HEK293T (cell line): Measurements from ENCODE around the gene C2CD2.

Experiments
- ARNT ChIP-seq: fragments of 450-650 bp; IDR thresholded peaks from 2 replicates; pipeline ENCODE4 v1.6.1; 2017; ENCODE audit warnings: mild to moderate bottlenecking
- BHLHE40 ChIP-seq: fragments of 450-650 bp; IDR thresholded peaks from 2 replicates; pipeline ENCODE4 v1.6.1; 2016; ENCODE audit warnings: mild to moderate bottlenecking, moderate library complexity, borderline replicate concordance
- ELF4 ChIP-seq: fragments of 450-650 bp; IDR thresholded peaks from 2 replicates; pipeline ENCODE4 v1.6.1; 2017; ENCODE audit warnings: antibody characterized with exemption
- FOXA1 ChIP-seq: fragments of 450-650 bp; IDR thresholded peaks from 2 replicates; pipeline ENCODE4 v1.6.1; 2016; ENCODE audit warnings: mild to moderate bottlenecking
- FOXM1 ChIP-seq: fragments of 450-650 bp; IDR thresholded peaks from 2 replicates; pipeline ENCODE4 v1.6.1; 2017; ENCODE audit warnings: mild to moderate bottlenecking, borderline replicate concordance
- NFRKB ChIP-seq: fragments of 450-650 bp; IDR thresholded peaks from 2 replicates; pipeline ENCODE4 v1.6.1; 2016; ENCODE audit warnings: mild to moderate bottlenecking, moderate library complexity
- SP1 ChIP-seq: fragments of 450-650 bp; IDR thresholded peaks from 2 replicates; pipeline ENCODE4 v1.6.1; 2017
- SUZ12 ChIP-seq: fragments of 450-650 bp; IDR thresholded peaks from 2 replicates; pipeline ENCODE4 v1.6.1; 2016; ENCODE audit warnings: mild to moderate bottlenecking
- TF ChIP-seq, protein P1 (sequence below): fragments of 450-650 bp; IDR thresholded peaks from 2 replicates; pipeline ENCODE4 v1.6.1; 2016

DNA sequence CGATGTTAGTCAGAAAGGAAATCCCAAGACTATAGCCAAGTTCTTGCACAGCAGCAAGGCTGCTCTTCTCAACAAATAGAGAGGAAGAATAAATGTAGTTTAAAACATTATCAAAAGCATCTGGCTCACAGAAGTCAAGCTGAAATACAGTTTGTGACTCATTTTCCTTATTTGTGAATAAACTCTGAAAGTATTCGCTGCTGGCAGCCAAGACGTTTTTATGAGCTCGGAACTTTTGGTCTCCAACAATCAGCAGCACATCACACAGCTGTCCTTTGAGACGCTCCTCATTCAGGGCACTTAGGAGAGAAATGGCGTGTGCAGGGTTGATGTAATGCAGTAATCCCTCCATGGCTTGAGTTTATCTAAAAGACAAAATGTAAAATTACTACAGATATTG is 39.9 kb upstream of the C2CD2 start:
- no peak for TF ChIP-seq ARNT
- TF ChIP-seq, protein P1, sequence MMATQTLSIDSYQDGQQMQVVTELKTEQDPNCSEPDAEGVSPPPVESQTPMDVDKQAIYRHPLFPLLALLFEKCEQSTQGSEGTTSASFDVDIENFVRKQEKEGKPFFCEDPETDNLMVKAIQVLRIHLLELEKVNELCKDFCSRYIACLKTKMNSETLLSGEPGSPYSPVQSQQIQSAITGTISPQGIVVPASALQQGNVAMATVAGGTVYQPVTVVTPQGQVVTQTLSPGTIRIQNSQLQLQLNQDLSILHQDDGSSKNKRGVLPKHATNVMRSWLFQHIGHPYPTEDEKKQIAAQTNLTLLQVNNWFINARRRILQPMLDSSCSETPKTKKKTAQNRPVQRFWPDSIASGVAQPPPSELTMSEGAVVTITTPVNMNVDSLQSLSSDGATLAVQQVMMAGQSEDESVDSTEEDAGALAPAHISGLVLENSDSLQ: no peak
- no peak for TF ChIP-seq ELF4
- TF ChIP-seq NFRKB: no peak
- no peak for TF ChIP-seq BHLHE40
- no peak for TF ChIP-seq FOXM1
- TF ChIP-seq SUZ12: no peak
- no peak for TF ChIP-seq FOXA1
- TF ChIP-seq SP1: no peak
